T-helper 22 cell (primary cell): ENCODE data around the gene ATP5MG.

Experiments used
- DNase-seq: peaks from one replicate; pipeline ENCODE4 v3.0.0-alpha.2; 2020; ENCODE audit warnings: low read depth

The ATP5MG gene

GRCh38 chr11:118442908-118443589 lies 41.6 kb downstream of the ATP5MG start:
- DNase-seq, result no peak

GRCh38 chr11:118443590-118444218 lies 42.3 kb downstream of the ATP5MG start:
- DNase-seq, result no peak

GRCh38 chr11:118447423-118447822 lies 46.0 kb downstream of the ATP5MG start:
- DNase-seq, result no peak

DNA sequence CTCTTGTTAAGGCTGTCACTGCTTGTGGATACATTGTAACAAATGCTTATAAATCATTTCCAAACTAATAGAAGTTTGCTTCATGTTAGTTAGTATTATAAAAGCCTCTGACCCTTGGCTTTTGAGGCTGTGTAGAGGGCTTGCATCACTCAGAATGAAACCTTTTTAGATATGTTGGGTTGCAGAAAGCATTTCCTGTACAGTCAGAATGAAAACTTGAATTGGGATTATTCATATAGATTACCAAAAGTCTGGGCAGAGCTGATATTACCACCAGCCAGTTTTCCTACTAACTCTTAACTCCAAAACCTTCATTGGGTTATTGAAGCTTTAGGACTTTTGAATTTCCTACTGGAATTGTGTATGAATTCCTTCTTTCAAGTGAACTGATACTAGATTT lies 46.9 kb downstream of the ATP5MG start:
- DNase-seq, result no peak

DNA sequence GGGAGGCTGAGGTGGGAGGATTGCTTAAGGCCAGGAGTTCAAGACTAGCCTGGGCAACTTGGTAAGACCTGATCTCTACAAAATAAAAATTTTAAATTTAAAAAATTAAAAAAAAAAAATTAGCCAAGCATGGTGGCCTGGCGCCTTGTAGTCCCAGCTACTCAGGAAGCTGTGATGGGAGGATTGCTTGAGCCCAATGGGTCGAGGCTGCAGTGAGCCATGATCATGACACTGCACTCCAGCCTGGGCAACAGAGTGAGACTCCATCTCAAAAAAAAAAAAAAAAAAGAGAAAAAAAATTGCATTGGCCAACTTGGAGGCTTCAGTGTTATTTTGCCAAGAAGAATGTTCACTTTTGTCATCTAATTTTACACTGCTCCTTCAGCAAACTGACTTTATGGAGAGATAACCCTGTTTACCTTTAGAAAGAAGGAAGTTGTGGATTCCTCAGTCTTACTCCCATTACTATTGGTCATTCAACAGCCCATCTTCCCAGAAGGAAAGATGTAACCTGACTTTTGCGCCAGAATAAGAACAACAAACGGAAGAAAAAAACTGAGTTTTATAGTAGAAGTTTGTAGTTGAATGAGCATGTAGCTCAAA lies 48.0 kb downstream of the ATP5MG start:
- no peak for DNase-seq

GRCh38 chr11:118450451-118450850 lies 49.0 kb downstream of the ATP5MG start:
- DNase-seq, result no peak
